H9 (cell line): Measurements from ENCODE around the gene POLK. TPM values are rescaled to one million over a fixed set of nuclear protein-coding genes. Genes with fewer than 3 reads are reported as not detected.

Experiments
- DNase-seq: peaks from one replicate; pipeline ENCODE4 v3.0.0-alpha.2; 2017
- H2AFZ ChIP-seq: one replicate; pipeline ENCODE4 v1.6.1; 2013; ENCODE audit warnings: mild to moderate bottlenecking, low read length, control low read depth, moderate library complexity
- H2AK5ac ChIP-seq: 2 replicates; pipeline ENCODE4 v1.6.1; 2013; ENCODE audit warnings: low read length, control low read depth, mixed read lengths; ENCODE audit not compliant: insufficient read length
- H2BK120ac ChIP-seq: one replicate; pipeline ENCODE4 v1.6.1; 2013; ENCODE audit warnings: low read depth, mild to moderate bottlenecking, low read length, control low read depth, inconsistent platforms; ENCODE audit not compliant: poor library complexity, severe bottlenecking
- H2BK12ac ChIP-seq: 2 replicates; pipeline ENCODE4 v1.6.1; 2013; ENCODE audit warnings: low read length, control low read depth, mixed read lengths, low read depth; ENCODE audit not compliant: insufficient read length
- H2BK15ac ChIP-seq: 2 replicates; pipeline ENCODE4 v1.6.1; 2013; ENCODE audit warnings: low read depth, low read length, control low read depth
- H2BK20ac ChIP-seq: one replicate; pipeline ENCODE4 v1.6.1; 2013; ENCODE audit warnings: low read depth, mild to moderate bottlenecking, low read length, control low read depth, inconsistent platforms; ENCODE audit not compliant: poor library complexity, severe bottlenecking
- H2BK5ac ChIP-seq: 2 replicates; pipeline ENCODE4 v1.6.1; 2013; ENCODE audit warnings: low read length, control low read depth, mixed read lengths; ENCODE audit not compliant: insufficient read length
- H3K14ac ChIP-seq: 2 replicates; pipeline ENCODE4 v1.6.1; 2013; ENCODE audit warnings: low read length, control low read depth; ENCODE audit not compliant: insufficient read depth
- H3K18ac ChIP-seq: 2 replicates; pipeline ENCODE4 v1.6.1; 2013; ENCODE audit warnings: low read depth, mild to moderate bottlenecking, mixed read lengths, low read length, control low read depth; ENCODE audit not compliant: insufficient read length
- H3K23ac ChIP-seq: 2 replicates; pipeline ENCODE4 v1.6.1; 2013; ENCODE audit warnings: low read length, control low read depth, mixed read lengths, low read depth; ENCODE audit not compliant: insufficient read length
- H3K23me2 ChIP-seq: 2 replicates; pipeline ENCODE4 v1.6.1; 2013; ENCODE audit warnings: low read depth, mild to moderate bottlenecking, mixed read lengths, low read length, control low read depth; ENCODE audit not compliant: insufficient read length, poor library complexity, severe bottlenecking
- H3K27ac ChIP-seq: 2 replicates; pipeline ENCODE4 v1.5.1; 2013; ENCODE audit warnings: low read length, control low read depth, mixed read lengths, low read depth; ENCODE audit not compliant: insufficient read length
- H3K27me3 ChIP-seq: 2 replicates; pipeline ENCODE4 v1.6.1; 2013; ENCODE audit warnings: low read length, control low read depth, inconsistent platforms; ENCODE audit not compliant: insufficient read depth
- H3K4ac ChIP-seq: 2 replicates; pipeline ENCODE4 v1.6.1; 2013; ENCODE audit warnings: low read depth, mild to moderate bottlenecking, control low read depth, inconsistent platforms, low read length, moderate library complexity
- H3K4me1 ChIP-seq: 2 replicates; pipeline ENCODE4 v1.6.1; 2013; ENCODE audit warnings: low read length, control low read depth, inconsistent platforms; ENCODE audit not compliant: insufficient read depth
- H3K4me2 ChIP-seq: 2 replicates; pipeline ENCODE4 v1.6.1; 2013; ENCODE audit warnings: low read length, control low read depth, mixed read lengths; ENCODE audit not compliant: insufficient read length, insufficient read depth
- H3K56ac ChIP-seq: 2 replicates; pipeline ENCODE4 v1.6.1; 2013; ENCODE audit warnings: low read depth, mild to moderate bottlenecking, mixed read lengths, low read length, control low read depth; ENCODE audit not compliant: insufficient read length
- H3K79me1 ChIP-seq: 2 replicates; pipeline ENCODE4 v1.6.1; 2013; ENCODE audit warnings: low read depth, mild to moderate bottlenecking, moderate library complexity, low read length, control low read depth, inconsistent platforms; ENCODE audit not compliant: insufficient read depth, poor library complexity, severe bottlenecking
- H3K79me2 ChIP-seq: 2 replicates; pipeline ENCODE4 v1.6.1; 2013; ENCODE audit warnings: low read length, control low read depth, inconsistent platforms; ENCODE audit not compliant: insufficient read depth
- H3K9ac ChIP-seq: 2 replicates; pipeline ENCODE4 v1.6.1; 2013; ENCODE audit warnings: low read length, control low read depth, mixed read lengths; ENCODE audit not compliant: insufficient read length; ENCODE audit errors: extremely low read depth
- H3K9me3 ChIP-seq: one replicate; pipeline ENCODE4 v1.6.1; 2013; ENCODE audit warnings: low read depth, low read length, inconsistent platforms; ENCODE audit not compliant: control insufficient read depth
- H3T11ph ChIP-seq: one replicate; pipeline ENCODE4 v1.6.1; 2013; ENCODE audit warnings: mild to moderate bottlenecking, low read length, control low read depth, inconsistent platforms
- H4K20me1 ChIP-seq: one replicate; pipeline ENCODE4 v1.6.1; 2013; ENCODE audit not compliant: control insufficient read depth, insufficient read length, insufficient read depth
- H4K5ac ChIP-seq: 2 replicates; pipeline ENCODE4 v1.6.1; 2013; ENCODE audit warnings: low read depth, mild to moderate bottlenecking, mixed read lengths, low read length, control low read depth; ENCODE audit not compliant: insufficient read length
- H4K8ac ChIP-seq: replicated peaks from 2 replicates; pipeline ENCODE4 v1.6.1; 2013; ENCODE audit warnings: low read length, control low read depth, mixed read lengths, low read depth; ENCODE audit not compliant: insufficient read length
- H4K91ac ChIP-seq: 2 replicates; pipeline ENCODE4 v1.6.1; 2013; ENCODE audit warnings: low read depth, mild to moderate bottlenecking, moderate library complexity, mixed read lengths, low read length, control low read depth; ENCODE audit not compliant: insufficient read length
- H3K27ac Mint-ChIP-seq, 3 experiments: 2 replicates in 2 of 3; 3 replicates in 1 of 3; pipeline ENCODE4 v1.8.0; 2020 to 2021; ENCODE audit warnings: mixed read lengths in 3 of 3, mild to moderate bottlenecking in 1 of 3, moderate library complexity in 1 of 3
- H3K27me3 Mint-ChIP-seq: 2 replicates; pipeline ENCODE4 v1.8.0; 2021; ENCODE audit warnings: low read depth, mild to moderate bottlenecking, moderate library complexity, mixed read lengths
- H3K36me3 Mint-ChIP-seq, 3 experiments: 2 replicates in 2 of 3; 3 replicates in 1 of 3; pipeline ENCODE4 v1.8.0; 2020 to 2021; ENCODE audit warnings: low read depth in 3 of 3, mixed read lengths in 3 of 3; ENCODE audit not compliant: insufficient read depth in 1 of 3
- H3K4me1 Mint-ChIP-seq, 2 experiments: 2 replicates each; pipeline ENCODE4 v1.8.0; 2020; ENCODE audit warnings: mixed read lengths in 2 of 2
- H3K4me3 Mint-ChIP-seq, 2 experiments: 2 replicates in 1 of 2; 3 replicates in 1 of 2; pipeline ENCODE4 v1.8.0; 2020 to 2021; ENCODE audit warnings: mild to moderate bottlenecking in 2 of 2, mixed read lengths in 2 of 2, moderate library complexity in 1 of 2
- H3K9me3 Mint-ChIP-seq, 2 experiments: 2 replicates in 1 of 2; 3 replicates in 1 of 2; pipeline ENCODE4 v1.8.0; 2020; ENCODE audit warnings: mild to moderate bottlenecking in 2 of 2, mixed read lengths in 2 of 2, moderate library complexity in 1 of 2
- WGBS: extraction: QIAGEN DNeasy Blood & Tissue Kit; methylation state at CpG from one replicate; pipeline ENCODE4 v1.1.7; 2013; ENCODE audit warnings: missing lambda C conversion rate, low lambda C conversion rate, mixed read lengths; ENCODE audit not compliant: insufficient read length; ENCODE audit errors: extremely low coverage; 5-methylcytosine and 5-hydroxymethylcytosine counted together
- total RNA-seq: library from RNA; stranded (reverse); gene quantifications from 2 replicates; pipeline ENCODE4 v1.2.1, GENCODE V29; 2021
- TF ChIP-seq, protein P1 (sequence below): fragments of 200-600 bp; sonication (generic); conservative IDR thresholded peaks from 3 replicates; pipeline ENCODE4 v1.8.0; 2021; ENCODE audit warnings: antibody characterized with exemption, mild to moderate bottlenecking

The POLK gene
- total RNA-seq, 1 experiment from 2014 or later, result 7.6 TPM

DNA sequence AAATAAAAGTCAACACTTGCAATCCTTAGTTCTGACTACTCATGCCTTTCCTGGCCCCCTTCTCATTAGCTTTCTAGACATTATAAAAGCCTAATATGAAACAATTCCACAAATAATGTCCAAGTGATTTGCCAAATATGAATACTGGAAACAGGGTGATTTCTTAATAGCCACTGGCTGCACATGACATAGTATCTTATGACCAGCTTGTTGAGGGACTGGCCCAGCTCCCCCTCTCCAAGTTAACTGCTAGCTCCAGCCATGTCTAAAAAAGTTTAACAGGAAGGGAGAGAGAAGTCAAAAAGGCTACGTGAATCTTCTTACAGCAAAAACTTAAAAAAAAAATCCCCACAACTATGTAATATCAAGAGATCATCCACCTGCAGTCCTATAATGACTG is 1.7 kb upstream of the POLK start:
- no peak overlapping the region for H3K23ac ChIP-seq
- WGBS, result no CpG with 5 or more reads among the region's 1 CpG
- Mint-ChIP-seq H3K4me3 (peak overlapping the region; percentile 95 to 99), H3K4me1 (peaks cover 19 to 23% of the 10 kb centered on the region in 2 experiments), H3K9me3 (no peaks in the 10 kb centered on the region; a peak in 1 of 5 replicates), H3K27ac (no peak overlapping the region), H3K36me3 (peaks cover 2 to 13% (median 11%) of the 10 kb centered on the region in 3 experiments), H3K27me3 (no peaks in the 10 kb centered on the region)
- no peak overlapping the region for H3K14ac ChIP-seq
- H3K79me2 ChIP-seq, result peaks cover 9% of the 10 kb centered on the region; the same call in 1 of the 2 replicates
- H3T11ph ChIP-seq, result no peak overlapping the region
- H3K9ac ChIP-seq, result no peak overlapping the region
- H4K20me1 ChIP-seq, result no peaks in the 10 kb centered on the region
- H2BK5ac ChIP-seq, result no peak overlapping the region
- H3K23me2 ChIP-seq, result peaks cover 5% of the 10 kb centered on the region
- H3K4me2 ChIP-seq, result peak overlapping the region; percentile 99
- no peaks in the 10 kb centered on the region for H3K4me1 ChIP-seq
- no peaks in the 10 kb centered on the region for H3K27me3 ChIP-seq
- H2BK120ac ChIP-seq, result no peak overlapping the region
- peaks cover under 1% of the 10 kb centered on the region for H3K79me1 ChIP-seq
- H2AK5ac ChIP-seq, result no peak overlapping the region
- no peak overlapping the region for H2BK15ac ChIP-seq
- H4K5ac ChIP-seq, result no peak overlapping the region
- TF ChIP-seq, protein P1, sequence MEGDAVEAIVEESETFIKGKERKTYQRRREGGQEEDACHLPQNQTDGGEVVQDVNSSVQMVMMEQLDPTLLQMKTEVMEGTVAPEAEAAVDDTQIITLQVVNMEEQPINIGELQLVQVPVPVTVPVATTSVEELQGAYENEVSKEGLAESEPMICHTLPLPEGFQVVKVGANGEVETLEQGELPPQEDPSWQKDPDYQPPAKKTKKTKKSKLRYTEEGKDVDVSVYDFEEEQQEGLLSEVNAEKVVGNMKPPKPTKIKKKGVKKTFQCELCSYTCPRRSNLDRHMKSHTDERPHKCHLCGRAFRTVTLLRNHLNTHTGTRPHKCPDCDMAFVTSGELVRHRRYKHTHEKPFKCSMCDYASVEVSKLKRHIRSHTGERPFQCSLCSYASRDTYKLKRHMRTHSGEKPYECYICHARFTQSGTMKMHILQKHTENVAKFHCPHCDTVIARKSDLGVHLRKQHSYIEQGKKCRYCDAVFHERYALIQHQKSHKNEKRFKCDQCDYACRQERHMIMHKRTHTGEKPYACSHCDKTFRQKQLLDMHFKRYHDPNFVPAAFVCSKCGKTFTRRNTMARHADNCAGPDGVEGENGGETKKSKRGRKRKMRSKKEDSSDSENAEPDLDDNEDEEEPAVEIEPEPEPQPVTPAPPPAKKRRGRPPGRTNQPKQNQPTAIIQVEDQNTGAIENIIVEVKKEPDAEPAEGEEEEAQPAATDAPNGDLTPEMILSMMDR, result no peak
- no peak overlapping the region for H3K4ac ChIP-seq
- no peak overlapping the region for H3K18ac ChIP-seq
- H2BK20ac ChIP-seq, result no peak overlapping the region
- no peaks in the 10 kb centered on the region for H3K9me3 ChIP-seq
- H3K56ac ChIP-seq, result no peak overlapping the region
- no peak for DNase-seq
- H2AFZ ChIP-seq, result no peak overlapping the region
- no peak overlapping the region for H4K91ac ChIP-seq
- no peak overlapping the region for H2BK12ac ChIP-seq
- no peak overlapping the region for H3K27ac ChIP-seq
- H4K8ac ChIP-seq, result no peak overlapping the region
